EH (cell line): ENCODE data around the gene UBAC1.

Source experiments
- DNase-seq: peaks from one replicate; pipeline ENCODE4 v3.0.0-alpha.2; 2015; ENCODE audit warnings: low read depth

The UBAC1 gene

GRCh38 chr9:135883410-135884089 is 77.6 kb downstream of the UBAC1 start:
- no peak for DNase-seq
